HG03025 (cell line): ENCODE measurements around the gene LANCL2.
"Not testable (repeated sequence)": the region's sequence is repeated elsewhere in the genome, so short reads cannot be mapped to it uniquely, and the experiment has no call there.

Experiments
- ATAC-seq: cut with Tn5 transposase; IDR thresholded peaks from one replicate; pipeline ENCODE4 v1.9.1; 2021; ENCODE audit warnings: mild to moderate bottlenecking, moderate library complexity; ENCODE audit not compliant: unreplicated experiment, low FRiP score

The LANCL2 gene

DNA sequence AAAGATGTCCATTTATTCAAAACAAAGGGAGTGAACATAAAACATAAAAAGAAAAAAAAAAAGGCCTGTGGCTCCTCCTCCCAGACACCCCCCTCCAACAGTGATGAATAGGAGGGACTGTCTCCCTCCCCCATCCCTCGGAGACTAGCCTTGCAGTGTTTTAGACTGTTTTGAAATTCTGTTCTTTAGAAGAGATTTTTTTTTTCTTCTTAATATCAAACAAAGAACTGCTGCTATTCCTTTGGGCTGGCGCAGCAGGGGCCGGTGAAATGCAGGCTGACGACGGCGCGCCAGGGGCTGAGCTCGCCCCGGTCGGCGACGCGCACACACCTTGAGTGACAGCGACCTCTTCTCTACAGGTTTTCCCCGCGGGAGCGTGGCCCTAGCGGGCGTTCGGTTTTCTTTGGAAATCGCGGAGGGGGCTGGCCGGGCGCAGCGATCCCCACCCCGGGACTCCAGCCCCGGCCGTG is at the start of gene LANCL2:
Gene LANCL2, plus strand, starts transcription at position 133 of the 470 bp plus-strand sequence. CDS start 689 bp downstream, outside the sequence.
- peak; percentile 25 for ATAC-seq

GRCh38 chr7:55325371-55325792 is 39.8 kb upstream of the LANCL2 start:
- no peak for ATAC-seq

DNA sequence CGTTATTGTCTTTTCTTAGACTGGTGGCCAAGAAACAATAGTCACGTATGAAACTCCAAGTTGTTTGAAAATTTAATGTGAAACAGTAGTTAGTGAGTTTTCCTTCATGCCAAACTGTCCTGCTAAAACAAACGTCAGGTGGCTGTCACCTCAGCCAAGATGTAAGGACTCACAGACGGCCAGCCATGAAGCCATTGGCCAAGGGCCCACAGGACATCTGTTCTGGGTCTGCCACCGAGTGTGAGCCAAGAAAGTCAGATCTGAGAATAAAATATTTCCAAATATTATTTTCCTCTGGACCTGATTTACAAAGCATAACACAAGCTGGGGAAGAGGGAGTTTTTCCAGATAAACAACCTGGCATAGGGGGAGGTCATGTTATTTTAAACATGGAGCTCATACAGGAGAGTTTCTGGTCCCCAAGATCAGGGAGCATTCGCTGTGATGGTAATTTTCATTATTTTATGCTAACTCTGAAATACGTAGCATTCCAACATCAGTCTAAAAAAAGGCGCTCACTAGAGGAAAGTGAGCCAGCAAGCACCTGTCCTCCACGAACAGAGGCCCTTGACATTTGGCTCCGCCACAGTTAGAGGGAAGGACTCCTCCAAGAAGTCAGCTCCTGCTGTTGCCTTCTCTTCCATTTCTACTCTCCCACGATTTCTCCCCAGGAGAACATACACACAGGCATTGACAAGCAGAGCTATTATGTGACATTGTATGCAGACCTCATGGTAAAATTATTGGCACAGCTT is 38.9 kb upstream of the LANCL2 start:
- ATAC-seq = no peak

- ATAC-seq = no peak
Measured at GRCh38 chr7:55326945-55327626, 38.1 kb upstream of the LANCL2 start.

- no peak for ATAC-seq
Measured at GRCh38 chr7:55335151-55335550, 30.0 kb upstream of the LANCL2 start.

GRCh38 chr7:55335786-55336185 is 29.4 kb upstream of the LANCL2 start:
- ATAC-seq = no peak

- ATAC-seq = no peak
Measured at GRCh38 chr7:55336540-55336939, 28.6 kb upstream of the LANCL2 start.

- no peak for ATAC-seq
Measured at GRCh38 chr7:55339033-55340000, 25.8 kb upstream of the LANCL2 start.

GRCh38 chr7:55342216-55342871 is 22.8 kb upstream of the LANCL2 start:
- no peak for ATAC-seq

DNA sequence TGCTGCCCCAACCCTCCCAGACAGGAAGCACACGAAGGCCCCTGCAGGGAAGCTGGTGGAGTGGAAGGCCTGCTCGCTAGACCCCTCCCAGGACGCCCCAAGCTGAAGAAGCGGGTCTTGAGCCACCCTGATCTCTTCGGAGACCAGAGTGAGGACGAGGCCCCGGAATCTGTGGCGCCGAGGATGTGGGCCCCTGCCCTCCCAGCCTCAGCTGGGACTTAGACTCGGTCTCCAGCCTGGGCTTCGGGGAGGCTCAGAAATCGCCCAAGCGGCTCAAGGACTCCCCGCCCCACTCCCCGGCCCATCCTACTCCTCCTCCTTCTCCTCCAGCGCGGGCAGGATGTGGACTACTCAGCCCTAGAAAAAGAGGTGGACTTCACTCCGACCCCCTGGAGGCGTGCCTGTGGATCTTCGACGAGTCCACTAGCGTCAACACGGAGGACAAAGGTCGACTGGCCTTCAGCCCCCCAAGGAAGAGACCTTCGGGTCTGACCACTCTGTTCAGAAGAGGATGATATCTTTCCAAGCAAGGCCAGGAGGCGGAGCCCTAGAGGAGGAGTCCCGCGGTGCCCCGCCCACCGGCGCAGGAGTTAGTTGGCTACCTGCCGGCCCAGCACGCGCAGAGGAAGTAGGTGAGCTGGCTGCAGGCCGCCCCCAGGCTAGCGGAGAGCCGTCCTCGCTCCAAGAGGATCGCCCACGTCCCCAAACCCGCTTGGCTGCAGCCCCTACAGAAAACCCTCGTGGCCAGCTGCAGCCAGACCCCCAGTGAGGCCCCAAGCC is 21.9 kb upstream of the LANCL2 start:
- no peak for ATAC-seq

GRCh38 chr7:55343860-55344606 is 21.1 kb upstream of the LANCL2 start:
- ATAC-seq = no peak

DNA sequence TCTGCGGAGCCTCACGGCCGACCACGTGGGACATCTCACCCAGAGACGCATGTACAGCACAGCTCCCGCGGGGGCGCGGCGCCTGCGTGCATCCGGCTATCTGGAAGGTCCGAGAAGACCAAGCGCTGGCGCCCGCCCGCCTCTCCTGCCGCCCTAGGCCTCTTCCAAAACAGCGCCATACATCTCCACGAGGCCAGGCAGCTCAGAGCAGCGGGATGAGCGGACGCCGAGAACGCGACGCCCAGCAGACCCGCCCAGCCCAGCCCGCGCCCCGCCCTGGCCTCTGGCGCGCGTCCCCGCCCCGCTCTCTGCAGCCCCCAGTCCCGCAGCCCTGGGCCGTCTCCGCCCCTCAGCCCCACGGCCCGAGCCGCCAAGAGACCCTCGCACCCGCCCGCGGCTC is 20.3 kb upstream of the LANCL2 start:
- ATAC-seq = no peak

- ATAC-seq = no peak
Measured at GRCh38 chr7:55345292-55345691, 19.8 kb upstream of the LANCL2 start.

GRCh38 chr7:55348502-55348901 is 16.6 kb upstream of the LANCL2 start:
- ATAC-seq = no peak

DNA sequence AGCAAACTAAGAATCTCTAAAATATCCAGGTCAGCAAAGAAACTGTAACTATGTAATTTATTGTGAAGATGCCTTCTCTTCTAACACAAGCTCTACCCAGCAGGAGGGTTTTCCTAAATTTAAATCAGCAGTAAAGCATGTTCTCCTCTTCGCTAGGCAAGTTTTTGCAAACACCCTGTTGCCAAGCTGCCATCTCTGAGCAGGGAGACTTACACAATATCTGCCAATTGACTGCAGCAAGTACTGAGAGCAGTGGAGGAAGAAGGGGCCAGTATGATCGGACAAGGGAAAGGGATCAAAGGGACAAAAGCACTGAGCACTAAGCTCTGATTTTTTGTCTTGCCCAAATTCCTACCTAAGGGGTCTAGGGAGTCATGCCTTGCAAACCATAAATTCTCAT is 16.0 kb upstream of the LANCL2 start:
- ATAC-seq = no peak

DNA sequence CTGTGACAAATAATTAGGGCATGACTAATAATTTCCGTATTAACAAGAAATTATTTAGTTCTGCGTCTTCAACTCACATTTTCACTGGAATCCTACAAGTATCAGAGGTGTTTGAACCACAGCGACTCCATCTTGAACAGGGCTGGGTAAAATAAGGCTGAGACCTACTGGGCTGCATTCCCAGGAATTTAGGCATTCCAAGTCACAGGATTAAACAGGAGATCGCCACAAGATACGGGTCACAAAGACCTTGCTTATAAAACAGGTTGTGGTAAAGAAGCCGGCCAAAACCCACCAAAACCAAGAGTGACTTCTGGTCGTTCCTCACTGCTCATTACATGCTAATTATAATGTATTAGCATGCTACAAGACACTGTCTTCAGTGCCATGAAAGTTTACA is 14.9 kb upstream of the LANCL2 start:
- ATAC-seq = no peak

GRCh38 chr7:55351263-55351662 is 13.9 kb upstream of the LANCL2 start:
- no peak for ATAC-seq

GRCh38 chr7:55352947-55353273 is 12.2 kb upstream of the LANCL2 start:
- not testable (repeated sequence) for ATAC-seq

DNA sequence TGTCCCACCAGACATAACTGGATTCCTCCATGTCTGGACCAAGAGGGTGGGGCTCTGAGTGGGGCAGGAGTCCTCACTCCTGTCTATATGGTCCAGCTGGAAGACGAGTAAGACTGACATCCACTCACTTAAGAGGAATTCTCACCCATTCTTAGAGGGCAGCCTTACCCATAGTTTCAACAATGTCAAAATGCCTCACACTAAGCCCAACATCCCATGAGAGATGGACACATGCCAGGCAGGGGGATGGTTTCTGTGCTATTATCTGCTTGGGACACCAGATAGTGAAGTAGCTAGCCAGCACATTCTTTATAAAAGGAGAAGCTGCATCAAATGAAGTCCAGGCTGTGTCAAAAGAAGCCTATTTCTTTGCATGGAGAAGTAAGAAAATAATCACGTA is 4.7 kb upstream of the LANCL2 start:
- ATAC-seq = no peak
